Neural progenitor cell (in vitro differentiated cells): ENCODE data around the gene HOOK2. TPM values are rescaled to one million over a fixed set of nuclear protein-coding genes. Genes with fewer than 3 reads are reported as not detected.

Experiments
- DNase-seq: peaks from one replicate; pipeline ENCODE4 v3.0.0-alpha.2; 2016; ENCODE audit warnings: low spot score
- H2AFZ ChIP-seq: fragments of 200-600 bp; sonication (generic); replicated peaks from 2 replicates; pipeline ENCODE4 v1.6.1; 2016; ENCODE audit warnings: antibody characterized with exemption
- H3F3A ChIP-seq: fragments of 200-600 bp; sonication (generic); 2 replicates; pipeline ENCODE4 v1.6.1; 2016; ENCODE audit warnings: antibody characterized with exemption, low read depth
- H3K27ac ChIP-seq: fragments of 200-600 bp; sonication (generic); 2 replicates; pipeline ENCODE4 v1.5.1; 2016; ENCODE audit warnings: mild to moderate bottlenecking
- H3K27me3 ChIP-seq: fragments of 200-600 bp; sonication (generic); 2 replicates; pipeline ENCODE4 v1.6.1; 2016; ENCODE audit warnings: mild to moderate bottlenecking, moderate library complexity
- H3K36me3 ChIP-seq: fragments of 200-600 bp; sonication (generic); 2 replicates; pipeline ENCODE4 v1.5.1; 2016
- H3K4me1 ChIP-seq: fragments of 200-600 bp; sonication (generic); 2 replicates; pipeline ENCODE4 v1.6.1; 2016; ENCODE audit warnings: mixed run types
- H3K4me2 ChIP-seq: fragments of 200-600 bp; sonication (generic); 2 replicates; pipeline ENCODE4 v1.6.1; 2016
- H3K4me3 ChIP-seq: fragments of 200-600 bp; sonication (generic); 2 replicates; pipeline ENCODE4 v1.5.1; 2016
- H3K79me2 ChIP-seq: fragments of 200-600 bp; sonication (generic); 2 replicates; pipeline ENCODE4 v1.6.1; 2016; ENCODE audit warnings: low read depth
- H3K9ac ChIP-seq: fragments of 200-600 bp; sonication (generic); 2 replicates; pipeline ENCODE4 v1.6.1; 2016
- H3K9me3 ChIP-seq: fragments of 200-600 bp; sonication (generic); 2 replicates; pipeline ENCODE4 v1.5.1; 2016; ENCODE audit warnings: low read depth
- H4K20me1 ChIP-seq: fragments of 200-600 bp; sonication (generic); 2 replicates; pipeline ENCODE4 v1.6.1; 2016; ENCODE audit warnings: low read depth
- H3K27ac Mint-ChIP-seq: 3 replicates; pipeline ENCODE4 v1.8.0; 2021; ENCODE audit warnings: mixed read lengths
- H3K27me3 Mint-ChIP-seq: 2 replicates; pipeline ENCODE4 v1.8.0; 2022; ENCODE audit warnings: low read depth, mild to moderate bottlenecking, inconsistent platforms, moderate library complexity, mixed read lengths; ENCODE audit not compliant: insufficient read depth
- H3K36me3 Mint-ChIP-seq: 3 replicates; pipeline ENCODE4 v1.8.0; 2021; ENCODE audit warnings: mixed read lengths
- H3K4me1 Mint-ChIP-seq: 3 replicates; pipeline ENCODE4 v1.8.0; 2021; ENCODE audit warnings: mixed read lengths
- H3K4me3 Mint-ChIP-seq: 3 replicates; pipeline ENCODE4 v1.8.0; 2021; ENCODE audit warnings: mild to moderate bottlenecking, moderate library complexity, mixed read lengths
- H3K9me3 Mint-ChIP-seq: 3 replicates; pipeline ENCODE4 v1.8.0; 2020; ENCODE audit warnings: mixed read lengths
- EZH2 ChIP-seq: fragments of 200-600 bp; sonication (generic); IDR thresholded peaks from 2 replicates; pipeline ENCODE4 v1.6.1; 2017; ENCODE audit warnings: antibody characterized with exemption, mild to moderate bottlenecking, moderate library complexity
- EZH2phosphoT487 ChIP-seq: fragments of 200-600 bp; sonication (generic); IDR thresholded peaks from 2 replicates; pipeline ENCODE4 v1.6.1; 2017; ENCODE audit warnings: antibody characterized with exemption
- total RNA-seq: library from RNA; depleted of rRNA; stranded (reverse); fragments of >200 nt; gene quantifications from 2 replicates; pipeline ENCODE4 v1.2.3, GENCODE V29; 2015; ENCODE audit warnings: low replicate concordance
- TF ChIP-seq, protein P1 (sequence below): fragments of 200-600 bp; sonication (generic); IDR thresholded peaks from 2 replicates; pipeline ENCODE4 v1.5.1; 2017; ENCODE audit warnings: antibody characterized with exemption, mild to moderate bottlenecking

The HOOK2 gene
- total RNA-seq, 1 donor from 2014 or later: 14.3 TPM

DNA sequence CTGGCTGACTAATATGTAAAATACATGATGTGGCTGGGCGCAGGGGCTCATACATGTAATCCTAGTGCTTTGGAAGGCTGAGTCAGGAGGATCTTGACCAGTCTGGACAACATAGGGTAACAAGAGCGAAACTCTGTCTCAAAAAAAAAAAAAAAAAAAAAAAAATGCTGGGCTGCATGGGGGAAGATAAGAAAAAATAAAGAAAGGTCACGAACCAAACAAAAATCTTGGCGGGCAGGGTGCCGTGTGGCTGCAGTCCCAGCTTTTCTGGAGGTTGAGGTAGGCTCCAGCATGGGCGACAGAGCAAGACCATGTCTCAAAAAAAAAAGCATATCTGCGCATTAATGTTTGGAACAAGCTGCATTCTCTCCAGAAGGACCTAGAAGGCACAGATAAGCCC lies 39.7 kb upstream of the HOOK2 start:
- no peak overlapping the region for H3K4me3 Mint-ChIP-seq
- Histone ChIP-seq H3K4me2 (no peak overlapping the region), H3K4me3 (no peak overlapping the region), H3F3A (no peaks in the 10 kb centered on the region), H2AFZ (no peak overlapping the region), H3K27me3 (no peaks in the 10 kb centered on the region), H3K9ac (no peak overlapping the region), H3K27ac (no peak overlapping the region), H3K36me3 (no peaks in the 10 kb centered on the region), H3K4me1 (no peaks in the 10 kb centered on the region), H3K9me3 (no peaks in the 10 kb centered on the region), H4K20me1 (no peaks in the 10 kb centered on the region), H3K79me2 (no peaks in the 10 kb centered on the region)
- H3K36me3 Mint-ChIP-seq: peaks cover 8% of the 10 kb centered on the region
- H3K9me3 Mint-ChIP-seq: no peaks in the 10 kb centered on the region
- H3K27me3 Mint-ChIP-seq: peaks cover 6% of the 10 kb centered on the region
- TF ChIP-seq EZH2 (no peak), EZH2phosphoT487 (no peak)
- TF ChIP-seq, protein P1, sequence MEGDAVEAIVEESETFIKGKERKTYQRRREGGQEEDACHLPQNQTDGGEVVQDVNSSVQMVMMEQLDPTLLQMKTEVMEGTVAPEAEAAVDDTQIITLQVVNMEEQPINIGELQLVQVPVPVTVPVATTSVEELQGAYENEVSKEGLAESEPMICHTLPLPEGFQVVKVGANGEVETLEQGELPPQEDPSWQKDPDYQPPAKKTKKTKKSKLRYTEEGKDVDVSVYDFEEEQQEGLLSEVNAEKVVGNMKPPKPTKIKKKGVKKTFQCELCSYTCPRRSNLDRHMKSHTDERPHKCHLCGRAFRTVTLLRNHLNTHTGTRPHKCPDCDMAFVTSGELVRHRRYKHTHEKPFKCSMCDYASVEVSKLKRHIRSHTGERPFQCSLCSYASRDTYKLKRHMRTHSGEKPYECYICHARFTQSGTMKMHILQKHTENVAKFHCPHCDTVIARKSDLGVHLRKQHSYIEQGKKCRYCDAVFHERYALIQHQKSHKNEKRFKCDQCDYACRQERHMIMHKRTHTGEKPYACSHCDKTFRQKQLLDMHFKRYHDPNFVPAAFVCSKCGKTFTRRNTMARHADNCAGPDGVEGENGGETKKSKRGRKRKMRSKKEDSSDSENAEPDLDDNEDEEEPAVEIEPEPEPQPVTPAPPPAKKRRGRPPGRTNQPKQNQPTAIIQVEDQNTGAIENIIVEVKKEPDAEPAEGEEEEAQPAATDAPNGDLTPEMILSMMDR: no peak
- H3K27ac Mint-ChIP-seq: no peak overlapping the region
- DNase-seq: no peak
- H3K4me1 Mint-ChIP-seq: no peaks in the 10 kb centered on the region

DNA sequence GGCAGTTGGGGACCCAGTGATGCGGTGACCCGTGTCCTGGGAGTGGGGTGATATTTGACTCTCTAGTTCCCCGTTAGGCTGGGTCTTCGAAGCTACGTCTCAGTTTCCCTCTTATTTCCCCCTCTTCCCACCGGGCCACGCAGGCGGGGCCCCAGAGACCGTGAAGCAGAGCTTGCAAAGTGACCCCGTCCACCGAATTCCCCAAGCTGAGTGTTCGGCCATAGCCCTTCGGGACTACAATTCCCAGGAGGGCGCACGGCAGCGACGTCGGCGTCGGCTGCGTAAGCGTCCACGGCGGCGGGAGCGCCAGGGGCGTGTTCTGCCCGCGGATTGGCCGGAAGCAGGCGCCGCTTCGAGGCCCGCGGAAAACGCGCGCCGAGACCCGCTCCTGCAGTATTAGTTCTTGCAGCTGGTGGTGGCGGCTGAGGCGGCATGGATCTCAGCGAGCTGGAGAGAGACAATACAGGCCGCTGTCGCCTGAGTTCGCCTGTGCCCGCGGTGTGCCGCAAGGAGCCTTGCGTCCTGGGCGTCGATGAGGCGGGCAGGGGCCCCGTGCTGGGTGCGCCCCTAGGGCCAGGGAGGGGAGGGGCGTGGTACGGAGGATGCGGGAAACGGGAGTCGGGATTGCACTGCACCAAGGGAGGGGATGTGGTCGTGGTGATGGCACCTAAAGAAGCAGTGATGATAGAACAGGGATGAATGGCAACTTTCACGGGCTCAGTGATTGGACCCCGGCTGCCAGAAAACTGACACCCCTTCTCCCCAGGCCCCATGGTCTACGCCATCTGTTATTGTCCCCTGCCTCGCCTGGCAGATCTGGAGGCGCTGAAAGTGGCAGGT lies 31.1 kb upstream of the HOOK2 start, which contains the start of gene RNASEH2A:
TSS of gene RNASEH2A (plus strand) at position 343 of the 840 bp plus-strand sequence. CDS start at position 433, 90 bp downstream.
- Histone ChIP-seq H3K4me3 (peak within 1 kb of the TSS; percentile 74), H3F3A (peaks cover 10% of the 10 kb centered on the region), H3K9ac (peak within 1 kb of the TSS; percentile 32), H3K27ac (no peak within 1 kb of the TSS), H3K36me3 (no peaks in the 10 kb centered on the region), H2AFZ (peak within 1 kb of the TSS; percentile 94), H3K4me1 (peaks cover 6% of the 10 kb centered on the region), H3K9me3 (no peaks in the 10 kb centered on the region), H4K20me1 (no peaks in the 10 kb centered on the region), H3K79me2 (peaks cover 16% of the 10 kb centered on the region), H3K27me3 (peaks cover 12% of the 10 kb centered on the region), H3K4me2 (peak within 1 kb of the TSS; percentile 95)
- Mint-ChIP-seq H3K27ac (peak within 1 kb of the TSS; percentile 99), H3K4me1 (peaks cover 26% of the 10 kb centered on the region), H3K9me3 (no peaks in the 10 kb centered on the region), H3K27me3 (peaks cover 8% of the 10 kb centered on the region), H3K36me3 (peaks cover 12% of the 10 kb centered on the region), H3K4me3 (peak within 1 kb of the TSS; percentile 95)
- DNase-seq: peak; percentile 97
- no peak for TF ChIP-seq EZH2phosphoT487
- TF ChIP-seq, protein P1: peak; percentile 7

DNA sequence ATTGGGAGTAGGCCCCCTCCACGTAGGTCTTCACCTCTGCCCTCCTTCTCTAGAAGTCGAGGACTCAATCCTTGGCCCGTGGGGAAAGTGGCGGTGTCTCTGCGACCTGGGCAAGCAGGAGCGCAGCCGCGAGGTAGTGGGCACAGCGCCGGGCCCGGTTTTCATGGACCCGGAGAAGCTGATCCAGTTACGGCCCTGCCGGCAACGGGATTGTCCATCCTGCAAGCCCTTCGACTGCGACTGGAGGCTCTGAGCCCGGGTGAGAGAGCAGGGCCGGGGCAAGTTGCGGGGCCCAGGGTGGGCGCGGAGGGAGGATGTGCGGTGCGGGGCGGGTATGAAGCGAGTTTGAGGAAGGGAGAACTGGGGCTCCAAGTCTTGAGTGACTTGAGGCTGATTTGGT lies 28.7 kb upstream of the HOOK2 start:
- Histone ChIP-seq H3K36me3 (no peaks in the 10 kb centered on the region), H3K4me3 (no peak overlapping the region), H3F3A (peaks cover 16% of the 10 kb centered on the region), H3K4me2 (no peak overlapping the region), H3K4me1 (peaks cover 11% of the 10 kb centered on the region), H3K9me3 (no peaks in the 10 kb centered on the region), H3K27ac (no peak overlapping the region), H3K27me3 (peaks cover 12% of the 10 kb centered on the region), H3K9ac (no peak overlapping the region), H4K20me1 (peaks cover 12% of the 10 kb centered on the region), H2AFZ (no peak overlapping the region), H3K79me2 (peaks cover 39% of the 10 kb centered on the region)
- Mint-ChIP-seq H3K4me1 (peaks cover 32% of the 10 kb centered on the region), H3K9me3 (no peaks in the 10 kb centered on the region), H3K27me3 (peaks cover 6% of the 10 kb centered on the region), H3K4me3 (peak overlapping the region; percentile 43), H3K36me3 (peaks cover 9% of the 10 kb centered on the region), H3K27ac (no peak overlapping the region)
- TF ChIP-seq EZH2 (no peak), EZH2phosphoT487 (no peak)
- TF ChIP-seq, protein P1: no peak
- DNase-seq: no peak
